GM10266 (cell line): ENCODE results near the gene MARCKS.
A peak's percentile ranks its signal among the peaks of the same experiment; 100 is the strongest.

Experiments used
- DNase-seq: peaks from one replicate; pipeline ENCODE4 v3.0.0; 2012; ENCODE audit errors: extremely low spot score
- CTCF ChIP-seq: IDR thresholded peaks from 2 replicates; pipeline ENCODE4 v1.5.1; 2012; ENCODE audit warnings: mild to moderate bottlenecking, low read depth; ENCODE audit not compliant: control insufficient read depth, insufficient read depth; ENCODE audit errors: missing control alignments

Gene MARCKS

GRCh38 chr6:113858480-113859348 is 1.6 kb downstream of the MARCKS start:
- peak; percentile 91 for TF ChIP-seq CTCF

GRCh38 chr6:113859349-113860180 is 2.4 kb downstream of the MARCKS start:
- TF ChIP-seq CTCF, result no peak
- peak; percentile 64 for DNase-seq

More at GRCh38 chr6:113858480-113859348, 1.6 kb downstream of the MARCKS start:
- DNase-seq, result peak; percentile 98

- peak; percentile 17 for DNase-seq
Observed at GRCh38 chr6:113860181-113860955, 3.2 kb downstream of the MARCKS start.

GRCh38 chr6:113862112-113862511 is 5.0 kb downstream of the MARCKS start:
- no peak for DNase-seq
- TF ChIP-seq CTCF, result no peak

More at GRCh38 chr6:113860181-113860955, 3.2 kb downstream of the MARCKS start:
- TF ChIP-seq CTCF, result no peak

GRCh38 chr6:113870917-113871316 is 13.8 kb downstream of the MARCKS start:
- TF ChIP-seq CTCF, result no peak
- no peak for DNase-seq

GRCh38 chr6:113871975-113872374 is 14.8 kb downstream of the MARCKS start:
- TF ChIP-seq CTCF, result no peak
- no peak for DNase-seq
